CD4-positive, CD25-positive, alpha-beta regulatory T cell (primary cell): ENCODE data around the gene GLIPR1L1. TPM values are rescaled to one million over a fixed set of nuclear protein-coding genes. Genes with fewer than 3 reads are reported as not detected.
A peak's percentile ranks its signal among the peaks of the same experiment; 100 is the strongest.

Experiments used
- ATAC-seq, 2 donors: fragments of 150-1000 bp; cut with Tn5 transposase; one replicate each; pipeline ENCODE4 v1.10.0; 2021; ENCODE audit warnings: low read depth in 2 of 2, moderate number of reproducible peaks in 2 of 2, moderate library complexity in 1 of 2
- DNase-seq, 3 donors: peaks; one replicate each; pipeline versions ENCODE4 v3.0.0 to v3.0.0-alpha.2; 2012 to 2022; ENCODE audit warnings: mixed read lengths in 1 of 3
- H3K27ac ChIP-seq: one replicate; pipeline ENCODE4 v1.7.0; 2013; ENCODE audit warnings: mild to moderate bottlenecking, low read length; ENCODE audit not compliant: insufficient read depth, poor library complexity, severe bottlenecking
- H3K27me3 ChIP-seq: one replicate; pipeline ENCODE4 v1.7.0; 2013; ENCODE audit warnings: low read length; ENCODE audit not compliant: control insufficient read depth, insufficient read depth
- H3K36me3 ChIP-seq: one replicate; pipeline ENCODE4 v1.7.0; 2013; ENCODE audit warnings: mild to moderate bottlenecking, low read length, moderate library complexity; ENCODE audit not compliant: control insufficient read depth, insufficient read depth
- H3K4me1 ChIP-seq: 2 replicates; pipeline ENCODE4 v1.7.0; 2013; ENCODE audit warnings: mild to moderate bottlenecking, low read length; ENCODE audit not compliant: insufficient read depth, control insufficient read depth, poor library complexity, severe bottlenecking
- H3K4me3 ChIP-seq: one replicate; pipeline ENCODE4 v1.7.0; 2013; ENCODE audit warnings: low read depth, mild to moderate bottlenecking, low read length, moderate library complexity
- H3K9me3 ChIP-seq, 2 experiments: 1 replicate in 1 of 2; 2 replicates in 1 of 2; pipeline ENCODE4 v1.7.0; 2013; ENCODE audit warnings: low read length in 2 of 2, mild to moderate bottlenecking in 1 of 2, moderate library complexity in 1 of 2; ENCODE audit not compliant: control insufficient read depth in 2 of 2
- H3K27ac Mint-ChIP-seq, 3 donors: one replicate each; pipeline ENCODE4 v1.8.0; 2020 to 2022; ENCODE audit warnings: mild to moderate bottlenecking in 3 of 3, mixed read lengths in 3 of 3, moderate library complexity in 2 of 3
- H3K27me3 Mint-ChIP-seq: one replicate; pipeline ENCODE4 v1.8.0; 2022; ENCODE audit warnings: mild to moderate bottlenecking, mixed read lengths
- H3K36me3 Mint-ChIP-seq: one replicate; pipeline ENCODE4 v1.8.0; 2020; ENCODE audit warnings: mixed read lengths
- H3K4me1 Mint-ChIP-seq, 4 donors: one replicate each; pipeline ENCODE4 v1.8.0; 2020 to 2022; ENCODE audit warnings: mixed read lengths in 4 of 4, mild to moderate bottlenecking in 1 of 4
- H3K4me3 Mint-ChIP-seq, 4 donors: one replicate each; pipeline ENCODE4 v1.8.0; 2020 to 2022; ENCODE audit warnings: mild to moderate bottlenecking in 4 of 4, mixed read lengths in 4 of 4, moderate library complexity in 3 of 4
- H3K9me3 Mint-ChIP-seq, 7 donors: one replicate each; pipeline ENCODE4 v1.8.0; 2020 to 2022; ENCODE audit warnings: mixed read lengths in 7 of 7, mild to moderate bottlenecking in 3 of 7, moderate library complexity in 2 of 7
- polyA plus RNA-seq, 4 donors: library from polyadenylated mRNA; unstranded; fragments of 300-500 nt; fragmentation: Illumina TruSeq; gene quantifications; one replicate each; pipeline ENCODE4 v1.2.3, GENCODE V29; 2021
- total RNA-seq: library from RNA; stranded (reverse); gene quantifications from one replicate; pipeline ENCODE4 v1.2.3, GENCODE V29; 2022

GLIPR1L1 gene, protein sequence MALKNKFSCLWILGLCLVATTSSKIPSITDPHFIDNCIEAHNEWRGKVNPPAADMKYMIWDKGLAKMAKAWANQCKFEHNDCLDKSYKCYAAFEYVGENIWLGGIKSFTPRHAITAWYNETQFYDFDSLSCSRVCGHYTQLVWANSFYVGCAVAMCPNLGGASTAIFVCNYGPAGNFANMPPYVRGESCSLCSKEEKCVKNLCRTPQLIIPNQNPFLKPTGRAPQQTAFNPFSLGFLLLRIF
- total RNA-seq = not detected
- not detected for polyA plus RNA-seq

DNA sequence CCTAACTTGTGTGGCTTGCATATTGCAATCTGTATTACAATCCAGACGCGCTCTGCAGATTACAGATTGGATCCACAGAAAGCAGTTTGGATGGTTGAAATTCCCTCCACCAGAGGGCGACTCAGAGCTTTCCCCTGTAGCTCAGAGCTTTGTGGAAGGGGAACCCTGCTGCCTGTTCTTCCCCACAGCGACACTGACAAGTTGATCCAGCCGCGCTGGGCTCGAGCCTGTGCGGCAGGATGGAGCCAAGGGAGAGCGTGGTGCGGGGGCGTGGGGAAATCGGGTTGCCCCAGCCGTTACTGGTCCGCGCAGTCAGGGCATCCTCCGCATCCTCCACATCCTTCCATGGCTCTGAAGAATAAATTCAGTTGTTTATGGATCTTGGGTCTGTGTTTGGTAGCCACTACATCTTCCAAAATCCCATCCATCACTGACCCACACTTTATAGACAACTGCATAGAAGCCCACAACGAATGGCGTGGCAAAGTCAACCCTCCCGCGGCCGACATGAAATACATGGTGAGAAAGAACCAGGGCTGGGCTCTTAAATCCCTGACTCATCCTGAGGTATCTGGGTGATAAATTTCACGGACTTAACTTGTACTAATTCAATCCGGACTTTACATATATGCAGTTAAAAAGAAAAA is at the start of gene GLIPR1L1:
GLIPR1L1 (plus strand) TSS at position 287 of the 647 bp plus-strand sequence; CDS start at position 346, 59 bp downstream.
- peak within 1 kb of the TSS; percentile 26 for H3K4me3 ChIP-seq
- H3K4me3 Mint-ChIP-seq = peak within 1 kb of the TSS; percentile 8 to 80 (median 46)
- ATAC-seq (peak; percentile 79 to 87), DNase-seq (peak; percentile 65 to 84 (median 77))
- no peaks in the 10 kb centered on the region for H3K36me3 ChIP-seq
- no peaks in the 10 kb centered on the region for H3K36me3 Mint-ChIP-seq
- peaks cover 12 to 22% (median 16%) of the 10 kb centered on the region in 4 donors for H3K4me1 Mint-ChIP-seq
- peaks cover 17% of the 10 kb centered on the region for H3K4me1 ChIP-seq
- no peaks in the 10 kb centered on the region for H3K9me3 ChIP-seq
- H3K9me3 Mint-ChIP-seq = peaks cover 0 to 3% (median 0%) of the 10 kb centered on the region in 7 donors
- no peak within 1 kb of the TSS for H3K27ac ChIP-seq
- peaks cover 10% of the 10 kb centered on the region for H3K27me3 ChIP-seq
- H3K27me3 Mint-ChIP-seq = peaks cover 45% of the 10 kb centered on the region
- H3K27ac Mint-ChIP-seq = peak within 1 kb of the TSS in 1 of 3 donors; percentile 24

DNA sequence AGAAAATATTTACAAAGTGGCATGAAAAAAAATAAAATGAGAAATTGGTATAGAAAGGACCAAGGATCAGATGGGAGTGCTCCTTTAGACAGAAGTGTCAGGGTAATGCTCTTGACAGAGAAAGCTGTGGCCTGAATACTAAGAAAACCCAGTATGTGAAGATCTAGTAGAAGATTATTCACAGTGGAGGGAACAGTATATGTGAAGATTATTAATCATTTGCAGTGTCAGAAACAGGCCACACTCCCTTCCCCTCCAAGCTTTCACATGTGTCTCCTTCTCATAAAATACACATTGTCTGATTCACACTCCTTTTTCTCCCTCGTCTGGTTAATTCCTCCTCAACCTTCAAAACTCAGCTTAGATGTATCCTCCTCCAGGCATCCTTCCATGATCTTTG is 45.6 kb upstream of the GLIPR1L1 start:
- ATAC-seq = no peak
- no peak overlapping the region for H3K4me3 Mint-ChIP-seq
- Histone ChIP-seq H3K4me3 (no peak overlapping the region), H3K36me3 (no peaks in the 10 kb centered on the region), H3K27me3 (no peaks in the 10 kb centered on the region), H3K27ac (no peak overlapping the region), H3K9me3 (no peaks in the 10 kb centered on the region), H3K4me1 (no peaks in the 10 kb centered on the region)
- no peak for DNase-seq
- H3K27me3 Mint-ChIP-seq = no peaks in the 10 kb centered on the region
- H3K4me1 Mint-ChIP-seq = no peaks in the 10 kb centered on the region
- H3K36me3 Mint-ChIP-seq = no peaks in the 10 kb centered on the region
- no peak overlapping the region for H3K27ac Mint-ChIP-seq
- H3K9me3 Mint-ChIP-seq = no peaks in the 10 kb centered on the region

DNA sequence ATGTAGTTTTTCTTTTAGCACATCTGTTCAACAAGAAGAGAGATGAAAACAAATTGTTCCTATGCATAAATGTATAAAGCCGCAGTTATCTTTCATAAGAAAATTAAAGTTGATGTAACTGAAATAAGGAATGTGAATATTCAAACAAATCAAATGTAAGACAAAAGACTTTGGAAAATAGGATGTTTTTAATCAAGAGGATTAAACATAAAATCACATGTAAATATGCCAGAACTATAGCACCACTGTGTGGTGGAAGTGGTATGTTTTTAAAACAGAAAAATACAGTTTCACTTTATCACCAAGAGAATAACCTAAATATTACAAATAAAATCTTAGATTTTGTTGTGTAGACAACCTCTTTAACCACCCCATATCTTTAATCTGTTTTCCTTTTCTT is 44.7 kb upstream of the GLIPR1L1 start:
- no peaks in the 10 kb centered on the region for H3K4me1 Mint-ChIP-seq
- no peaks in the 10 kb centered on the region for H3K9me3 Mint-ChIP-seq
- Histone ChIP-seq H3K4me3 (no peak overlapping the region), H3K9me3 (no peaks in the 10 kb centered on the region), H3K27me3 (no peaks in the 10 kb centered on the region), H3K4me1 (no peaks in the 10 kb centered on the region), H3K27ac (no peak overlapping the region), H3K36me3 (no peaks in the 10 kb centered on the region)
- H3K27ac Mint-ChIP-seq = no peak overlapping the region
- peaks cover 3% of the 10 kb centered on the region for H3K27me3 Mint-ChIP-seq
- DNase-seq (no peak), ATAC-seq (no peak)
- no peaks in the 10 kb centered on the region for H3K36me3 Mint-ChIP-seq
- H3K4me3 Mint-ChIP-seq = no peak overlapping the region

DNA sequence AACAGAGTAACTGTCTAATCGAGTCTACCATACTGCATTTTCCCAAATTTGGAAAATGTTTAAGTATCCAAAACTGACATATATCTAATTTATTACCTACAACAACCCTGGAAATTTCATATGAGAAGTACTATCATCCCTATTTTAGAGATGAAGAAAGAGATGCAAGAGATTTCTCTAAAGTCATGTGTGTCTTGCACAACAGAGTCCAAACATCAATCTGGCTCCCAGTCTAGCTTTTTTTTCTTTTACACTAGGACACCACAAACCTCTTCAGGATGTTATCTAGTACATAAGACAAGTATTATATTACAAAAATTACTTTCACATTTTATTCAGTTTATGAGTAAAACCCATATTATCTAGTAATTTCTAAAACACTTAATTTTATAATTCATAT is 43.5 kb upstream of the GLIPR1L1 start:
- Histone ChIP-seq H3K36me3 (no peaks in the 10 kb centered on the region), H3K27me3 (no peaks in the 10 kb centered on the region), H3K4me3 (no peak overlapping the region), H3K9me3 (no peaks in the 10 kb centered on the region), H3K4me1 (no peaks in the 10 kb centered on the region), H3K27ac (no peak overlapping the region)
- no peaks in the 10 kb centered on the region for H3K4me1 Mint-ChIP-seq
- ATAC-seq = no peak
- peaks cover 5% of the 10 kb centered on the region for H3K27me3 Mint-ChIP-seq
- no peaks in the 10 kb centered on the region for H3K36me3 Mint-ChIP-seq
- no peak overlapping the region for H3K27ac Mint-ChIP-seq
- H3K9me3 Mint-ChIP-seq = no peaks in the 10 kb centered on the region
- H3K4me3 Mint-ChIP-seq = no peak overlapping the region
- no peak for DNase-seq

DNA sequence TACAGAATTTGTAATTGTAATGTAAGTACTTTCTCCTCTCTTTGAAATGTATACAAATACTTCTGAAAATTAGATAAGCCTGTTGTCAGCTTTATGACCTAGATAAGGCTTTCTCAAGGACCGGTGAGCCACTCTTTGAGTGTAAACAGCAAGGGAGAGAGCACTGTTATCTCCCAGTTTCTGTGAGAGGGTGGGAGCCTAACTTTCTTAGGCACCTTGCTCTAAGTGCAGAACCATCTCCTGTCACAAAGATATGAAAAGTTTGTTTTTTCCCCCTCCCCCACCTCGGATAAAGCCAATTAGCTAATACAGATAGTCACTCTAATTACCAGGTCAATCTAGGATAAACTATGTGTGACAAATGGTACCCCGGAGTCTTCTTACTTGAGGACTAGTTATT is 40.1 kb upstream of the GLIPR1L1 start:
- Mint-ChIP-seq H3K4me3 (no peak overlapping the region), H3K4me1 (no peaks in the 10 kb centered on the region), H3K36me3 (no peaks in the 10 kb centered on the region), H3K27ac (no peak overlapping the region), H3K27me3 (peaks cover 5% of the 10 kb centered on the region), H3K9me3 (peaks cover 0 to 3% (median 0%) of the 10 kb centered on the region in 7 donors)
- Histone ChIP-seq H3K4me1 (no peaks in the 10 kb centered on the region), H3K27ac (no peak overlapping the region), H3K36me3 (no peaks in the 10 kb centered on the region), H3K9me3 (no peaks in the 10 kb centered on the region), H3K27me3 (no peaks in the 10 kb centered on the region), H3K4me3 (no peak overlapping the region)
- DNase-seq = no peak
- ATAC-seq = no peak

DNA sequence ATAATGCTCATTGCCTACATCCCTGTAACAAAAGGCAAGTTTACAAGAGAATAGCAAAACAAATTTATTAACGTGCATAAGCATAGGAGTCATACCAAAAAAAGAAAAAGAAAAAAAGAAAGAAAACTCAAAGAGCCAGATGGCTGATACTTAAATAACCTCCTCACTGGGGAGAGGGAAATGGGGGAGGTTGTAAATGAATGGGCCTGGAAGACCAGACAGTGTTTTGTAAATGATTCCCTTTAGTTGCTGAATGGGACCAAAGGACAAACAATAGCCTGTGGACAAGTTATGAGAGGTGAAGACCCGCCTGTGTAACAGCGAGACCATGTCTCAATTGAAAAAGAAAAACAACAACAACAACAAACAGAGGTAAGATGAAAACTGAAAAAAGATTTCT is 39.7 kb upstream of the GLIPR1L1 start:
- DNase-seq (no peak), ATAC-seq (no peak)
- H3K36me3 Mint-ChIP-seq = no peaks in the 10 kb centered on the region
- H3K9me3 Mint-ChIP-seq = peaks cover 0 to 3% (median 0%) of the 10 kb centered on the region in 7 donors
- H3K36me3 ChIP-seq = no peaks in the 10 kb centered on the region
- H3K4me1 ChIP-seq = no peaks in the 10 kb centered on the region
- no peaks in the 10 kb centered on the region for H3K27me3 ChIP-seq
- H3K4me3 Mint-ChIP-seq = no peak overlapping the region
- H3K27me3 Mint-ChIP-seq = peaks cover 5% of the 10 kb centered on the region
- no peak overlapping the region for H3K27ac ChIP-seq
- H3K4me1 Mint-ChIP-seq = no peaks in the 10 kb centered on the region
- no peaks in the 10 kb centered on the region for H3K9me3 ChIP-seq
- no peak overlapping the region for H3K27ac Mint-ChIP-seq
- no peak overlapping the region for H3K4me3 ChIP-seq

DNA sequence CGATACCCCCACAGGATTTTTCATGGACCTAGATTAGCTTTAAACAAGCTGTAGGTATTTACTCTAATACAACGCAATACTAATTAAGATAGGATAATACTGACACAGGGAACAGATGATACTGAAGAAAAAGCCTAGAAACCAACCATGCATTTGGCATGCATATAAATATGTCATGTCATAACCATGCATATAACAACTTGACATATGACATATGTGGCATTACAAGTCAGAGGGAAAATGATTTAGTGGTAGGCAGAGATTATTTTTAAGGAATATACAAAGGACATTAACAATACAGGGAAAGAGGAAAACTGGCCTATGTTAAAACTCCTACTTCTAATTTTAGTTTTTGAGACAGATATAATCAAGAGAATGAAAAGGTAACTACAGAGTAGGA is 32.2 kb upstream of the GLIPR1L1 start:
- Mint-ChIP-seq H3K27ac (no peak overlapping the region), H3K4me3 (no peak overlapping the region), H3K36me3 (no peaks in the 10 kb centered on the region), H3K9me3 (peaks cover 0 to 6% (median 0%) of the 10 kb centered on the region in 7 donors), H3K4me1 (no peaks in the 10 kb centered on the region), H3K27me3 (no peaks in the 10 kb centered on the region)
- DNase-seq = no peak
- no peak for ATAC-seq
- Histone ChIP-seq H3K27ac (no peak overlapping the region), H3K9me3 (no peaks in the 10 kb centered on the region), H3K36me3 (no peaks in the 10 kb centered on the region), H3K27me3 (no peaks in the 10 kb centered on the region), H3K4me3 (no peak overlapping the region), H3K4me1 (no peaks in the 10 kb centered on the region)

DNA sequence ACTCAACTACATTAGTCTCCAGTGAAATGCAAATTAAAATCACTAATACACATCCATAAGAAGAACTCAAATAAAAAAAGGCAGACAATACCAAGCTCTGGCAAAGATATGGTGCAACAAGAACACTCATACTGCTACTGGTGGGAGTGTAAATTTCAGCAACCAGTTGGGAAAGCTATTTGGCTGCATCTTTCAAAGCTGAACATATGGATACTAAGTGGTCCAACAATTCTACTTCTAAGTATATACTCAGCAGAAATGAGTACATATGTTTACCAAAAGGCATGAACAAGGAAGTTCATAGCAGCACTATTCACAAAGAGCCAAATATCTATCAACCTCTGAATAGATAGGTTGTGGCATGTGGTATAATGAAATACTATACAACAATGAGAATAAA is 31.7 kb upstream of the GLIPR1L1 start:
- Mint-ChIP-seq H3K27ac (no peak overlapping the region), H3K36me3 (no peaks in the 10 kb centered on the region), H3K9me3 (peaks cover 0 to 6% (median 0%) of the 10 kb centered on the region in 7 donors), H3K4me3 (no peak overlapping the region), H3K4me1 (no peaks in the 10 kb centered on the region), H3K27me3 (no peaks in the 10 kb centered on the region)
- Histone ChIP-seq H3K4me3 (no peak overlapping the region), H3K36me3 (no peaks in the 10 kb centered on the region), H3K9me3 (no peaks in the 10 kb centered on the region), H3K4me1 (no peaks in the 10 kb centered on the region), H3K27me3 (no peaks in the 10 kb centered on the region), H3K27ac (no peak overlapping the region)
- DNase-seq (no peak), ATAC-seq (no peak)
